ENCODE results near the gene MSX2.

MSX2 gene

GRCh38 chr5:174751154-174752000, 27.0 kb downstream of the MSX2 start (continued):
- peak; percentile 62 for TF ChIP-seq ZIC2 (tag by site-specific recombination; IDR thresholded peaks at IDR 0.05)
- TF ChIP-seq ZNF473 (tag by site-specific recombination; IDR thresholded peaks at IDR 0.05) = no peak
- TF ChIP-seq YY2 (tag by site-specific recombination; IDR thresholded peaks at IDR 0.05) = no peak
- no peak; the same call in none of the 2 replicates for TF ChIP-seq ZNF610 (tag by site-specific recombination; IDR thresholded peaks at IDR 0.05; ENCODE audit: borderline replicate concordance)
- no peak for TF ChIP-seq HOXC10 (CRISPR knock-in tag; IDR thresholded peaks at IDR 0.05)
- no peak for TF ChIP-seq ZNF426 (tag by site-specific recombination; IDR thresholded peaks at IDR 0.05)
- no peak for TF ChIP-seq ZNF776 (tag by site-specific recombination; IDR thresholded peaks at IDR 0.05; ENCODE audit: borderline replicate concordance)
- TF ChIP-seq ZNF19 (tag by site-specific recombination; IDR thresholded peaks at IDR 0.05; ENCODE audit: low read depth) = no peak
- peak; percentile 25; the same call in 1 of the 2 replicates for TF ChIP-seq ZNF561 (tag by site-specific recombination; IDR thresholded peaks at IDR 0.05; ENCODE audit: borderline replicate concordance)
- TF ChIP-seq RBAK (tag by site-specific recombination; IDR thresholded peaks at IDR 0.05) = no peak
- no peak for TF ChIP-seq FEZF1 (tag by site-specific recombination; IDR thresholded peaks at IDR 0.05)
- TF ChIP-seq GLIS2 (tag by site-specific recombination; IDR thresholded peaks at IDR 0.05) = peak; percentile 88
- TF ChIP-seq ZNF248 (tag by site-specific recombination; IDR thresholded peaks at IDR 0.05) = no peak
- TF ChIP-seq ZSCAN18 (tag by site-specific recombination; IDR thresholded peaks at IDR 0.05) = no peak
- no peak for TF ChIP-seq ZNF404 (tag by site-specific recombination; IDR thresholded peaks at IDR 0.05)
- peak; percentile 86 for TF ChIP-seq ZNF423 (tag by site-specific recombination; IDR thresholded peaks at IDR 0.05)
- TF ChIP-seq ZNF488 (tag by site-specific recombination; IDR thresholded peaks at IDR 0.05) = no peak
- no peak for TF ChIP-seq MEIS1 (CRISPR knock-in tag; IDR thresholded peaks at IDR 0.05; ENCODE audit: borderline replicate concordance)
- 0 out of 2 replicates have a peak, but pooled peaks have one; percentile 18 for TF ChIP-seq KLF10 (tag by site-specific recombination; IDR thresholded peaks at IDR 0.05)
- TF ChIP-seq INSM2 (tag by site-specific recombination; IDR thresholded peaks at IDR 0.05) = no peak
- TF ChIP-seq ZNF211 (tag by site-specific recombination; IDR thresholded peaks at IDR 0.05; ENCODE audit: low read depth) = no peak
- TF ChIP-seq ZNF530 (tag by site-specific recombination; IDR thresholded peaks at IDR 0.05; ENCODE audit: low read depth) = no peak
- TF ChIP-seq WT1 (tag by site-specific recombination; IDR thresholded peaks at IDR 0.05) = no peak
- no peak for TF ChIP-seq ZNF580 (tag by site-specific recombination; IDR thresholded peaks at IDR 0.05)
- TF ChIP-seq ZNF501 (tag by site-specific recombination; IDR thresholded peaks at IDR 0.05) = no peak
- no peak for TF ChIP-seq ZNF324 (tag by site-specific recombination; IDR thresholded peaks at IDR 0.05)
- no peak for TF ChIP-seq ZNF26 (tag by site-specific recombination; IDR thresholded peaks at IDR 0.05)
- peak; percentile 42; the same call in 1 of the 2 replicates for TF ChIP-seq ZNF398 (tag by site-specific recombination; IDR thresholded peaks at IDR 0.05)
- TF ChIP-seq KLF1 (tag by site-specific recombination; IDR thresholded peaks at IDR 0.05) = peak; percentile 29
- no peak for TF ChIP-seq HOXA7 (CRISPR knock-in tag; IDR thresholded peaks at IDR 0.05; ENCODE audit: borderline replicate concordance)
- TF ChIP-seq ZNF791 (tag by site-specific recombination; IDR thresholded peaks at IDR 0.05) = no peak
- no peak for TF ChIP-seq ZFP69B (tag by site-specific recombination; IDR thresholded peaks at IDR 0.05)
- no peak for TF ChIP-seq ZSCAN23 (tag by site-specific recombination; IDR thresholded peaks at IDR 0.05)
- no peak for TF ChIP-seq ZNF830 (tag by site-specific recombination; IDR thresholded peaks at IDR 0.05; ENCODE audit: low read depth)

All from HEK293 (cell line).